Natural killer cell (primary cell): ENCODE data around the gene RAB27B. TPM values are rescaled to one million over a fixed set of nuclear protein-coding genes. Genes with fewer than 3 reads are reported as not detected.

Source experiments
- ATAC-seq, 3 donors: fragments of 150-1000 bp in 2 of 3; fragments of 200-7000 bp in 1 of 3; cut with Tn5 transposase; 1 replicate in 1 of 3; 2 replicates in 2 of 3; pipeline ENCODE4 v1.10.0; 2021; ENCODE audit warnings: mild to moderate bottlenecking in 2 of 3, moderate library complexity in 2 of 3
- DNase-seq, 2 donors: peaks; one replicate each; pipeline versions ENCODE4 v3.0.0 to v3.0.0-alpha.2; 2013 to 2021; ENCODE audit warnings: mixed read lengths in 1 of 2
- H3K27ac ChIP-seq: one replicate; pipeline ENCODE4 v1.5.1; 2013; ENCODE audit warnings: mild to moderate bottlenecking, low read length
- H3K27me3 ChIP-seq: one replicate; pipeline ENCODE4 v1.6.1; 2013; ENCODE audit warnings: low read length; ENCODE audit not compliant: control insufficient read depth, insufficient read depth
- H3K36me3 ChIP-seq: one replicate; pipeline ENCODE4 v1.6.1; 2013; ENCODE audit warnings: low read length; ENCODE audit not compliant: control insufficient read depth, insufficient read depth
- H3K4me1 ChIP-seq: one replicate; pipeline ENCODE4 v1.6.1; 2013; ENCODE audit warnings: low read length; ENCODE audit not compliant: control insufficient read depth, insufficient read depth
- H3K4me3 ChIP-seq: one replicate; pipeline ENCODE4 v1.5.1; 2013; ENCODE audit warnings: low read length
- H3K9me3 ChIP-seq: one replicate; pipeline ENCODE4 v1.6.1; 2013; ENCODE audit warnings: low read length; ENCODE audit not compliant: control insufficient read depth, insufficient read depth
- H3K27ac Mint-ChIP-seq, 2 donors: one replicate each; pipeline ENCODE4 v1.8.0; 2022; ENCODE audit warnings: mild to moderate bottlenecking in 2 of 2, mixed read lengths in 2 of 2, moderate library complexity in 1 of 2
- H3K27me3 Mint-ChIP-seq, 2 donors: one replicate each; pipeline ENCODE4 v1.8.0; 2022; ENCODE audit warnings: low read depth in 2 of 2, mixed read lengths in 2 of 2
- H3K36me3 Mint-ChIP-seq: one replicate; pipeline ENCODE4 v1.8.0; 2022; ENCODE audit warnings: mixed read lengths
- H3K4me1 Mint-ChIP-seq, 2 donors: one replicate each; pipeline ENCODE4 v1.8.0; 2022; ENCODE audit warnings: mixed read lengths in 2 of 2
- H3K4me3 Mint-ChIP-seq: one replicate; pipeline ENCODE4 v1.8.0; 2022; ENCODE audit warnings: mild to moderate bottlenecking, moderate library complexity, mixed read lengths
- H3K9me3 Mint-ChIP-seq, 2 donors: one replicate each; pipeline ENCODE4 v1.8.0; 2022; ENCODE audit warnings: mixed read lengths in 2 of 2
- CTCF ChIP-seq: fragments of 200-600 bp; IDR thresholded peaks from one replicate; pipeline ENCODE4 v1.8.0; 2022; ENCODE audit warnings: antibody characterized with exemption
- WGBS: methylation state at CpG from one replicate; pipeline ENCODE4 v1.1.7; 2013; ENCODE audit warnings: missing lambda C conversion rate; ENCODE audit not compliant: insufficient coverage; 5-methylcytosine and 5-hydroxymethylcytosine counted together
- intact Hi-C: fragments of 100-400 bp; cut with micrococcal nuclease; formaldehyde crosslinking; loops from one replicate; pipeline ENCODE4 v1.14.2; 2022
- total RNA-seq, 4 donors: library from RNA; stranded (reverse); fragments of 120-200 nt in 1 of 4; gene quantifications; one replicate each; pipeline versions ENCODE4 v1.2.3 to v1.2.4, GENCODE V29; 2013 to 2022

The RAB27B gene
- total RNA-seq, 3 donors from 2014 or later (not counting 1 experiment from before 2014, with no cell fraction given) = 23.0 to 25.7 (median 24.0) TPM

- Mint-ChIP-seq H3K4me1 (no peaks in the 10 kb centered on the region), H3K36me3 (no peaks in the 10 kb centered on the region), H3K9me3 (no peaks in the 10 kb centered on the region), H3K4me3 (no peak overlapping the region), H3K27ac (no peak overlapping the region), H3K27me3 (peaks cover 0 to 2% of the 10 kb centered on the region in 2 donors)
- no peak overlapping the region for H3K27ac ChIP-seq
- H3K27me3 ChIP-seq = no peaks in the 10 kb centered on the region
- H3K9me3 ChIP-seq = no peaks in the 10 kb centered on the region
- TF ChIP-seq CTCF = no peak
- ATAC-seq (no peak), DNase-seq (no peak)
- H3K4me3 ChIP-seq = no peak overlapping the region
- whole genome bisulfite sequencing = 100% methylated on average over 1 of the region's 1 CpG
- intact Hi-C loops = no loop called here
- no peaks in the 10 kb centered on the region for H3K36me3 ChIP-seq
- no peaks in the 10 kb centered on the region for H3K4me1 ChIP-seq
These were observed 45.1 kb upstream of the RAB27B start for GRCh38 chr18:54783139-54783538.

GRCh38 chr18:54786206-54786605 lies 42.1 kb upstream of the RAB27B start:
- no peak overlapping the region for H3K4me3 ChIP-seq
- H3K27me3 ChIP-seq = no peaks in the 10 kb centered on the region
- no peak for TF ChIP-seq CTCF
- ATAC-seq (no peak), DNase-seq (no peak)
- H3K27ac Mint-ChIP-seq = no peak overlapping the region
- no peaks in the 10 kb centered on the region for H3K9me3 ChIP-seq
- no peak overlapping the region for H3K27ac ChIP-seq
- H3K4me1 Mint-ChIP-seq = no peaks in the 10 kb centered on the region
- H3K9me3 Mint-ChIP-seq = no peaks in the 10 kb centered on the region
- no peaks in the 10 kb centered on the region for H3K4me1 ChIP-seq
- intact Hi-C loops = no loop called here
- WGBS = 100% methylated on average over 1 of the region's 1 CpG
- H3K27me3 Mint-ChIP-seq = peaks cover 0 to 2% of the 10 kb centered on the region in 2 donors
- no peaks in the 10 kb centered on the region for H3K36me3 ChIP-seq
- H3K4me3 Mint-ChIP-seq = no peak overlapping the region
- H3K36me3 Mint-ChIP-seq = no peaks in the 10 kb centered on the region

- intact Hi-C loops = no loop called here
- Mint-ChIP-seq H3K9me3 (no peaks in the 10 kb centered on the region), H3K27me3 (peaks cover 0 to 2% of the 10 kb centered on the region in 2 donors), H3K36me3 (no peaks in the 10 kb centered on the region), H3K27ac (no peak overlapping the region), H3K4me1 (no peaks in the 10 kb centered on the region), H3K4me3 (no peak overlapping the region)
- Histone ChIP-seq H3K4me1 (no peaks in the 10 kb centered on the region), H3K27me3 (no peaks in the 10 kb centered on the region), H3K9me3 (no peaks in the 10 kb centered on the region), H3K36me3 (no peaks in the 10 kb centered on the region), H3K27ac (no peak overlapping the region), H3K4me3 (no peak overlapping the region)
- TF ChIP-seq CTCF = no peak
- 73% methylated on average over 4 of the region's 5 CpGs for WGBS
- DNase-seq = no peak
- ATAC-seq = no peak
These were observed 41.2 kb upstream of the RAB27B start for GRCh38 chr18:54787121-54787520.

GRCh38 chr18:54787616-54788015 lies 40.7 kb upstream of the RAB27B start:
- H3K9me3 Mint-ChIP-seq = no peaks in the 10 kb centered on the region
- no peak for ATAC-seq
- no peaks in the 10 kb centered on the region for H3K36me3 Mint-ChIP-seq
- no peak for TF ChIP-seq CTCF
- no peak overlapping the region for H3K4me3 ChIP-seq
- H3K4me1 ChIP-seq = no peaks in the 10 kb centered on the region
- no peaks in the 10 kb centered on the region for H3K36me3 ChIP-seq
- H3K27me3 ChIP-seq = no peaks in the 10 kb centered on the region
- intact Hi-C loops = no loop called here
- H3K4me1 Mint-ChIP-seq = no peaks in the 10 kb centered on the region
- H3K4me3 Mint-ChIP-seq = no peak overlapping the region
- H3K9me3 ChIP-seq = no peaks in the 10 kb centered on the region
- no peak for DNase-seq
- no peak overlapping the region for H3K27ac Mint-ChIP-seq
- no peak overlapping the region for H3K27ac ChIP-seq
- H3K27me3 Mint-ChIP-seq = peaks cover 0 to 2% of the 10 kb centered on the region in 2 donors
